HFFc6 (cell line): ENCODE measurements around the gene ADARB1. TPM values are rescaled to one million over a fixed set of nuclear protein-coding genes. Genes with fewer than 3 reads are reported as not detected.

ENCODE experiments used
- DNase-seq: peaks from one replicate; pipeline ENCODE4 v3.0.0-alpha.2; 2018
- H3K27ac Mint-ChIP-seq: 2 replicates; pipeline ENCODE4 v1.8.0; 2020; ENCODE audit warnings: mild to moderate bottlenecking, mixed read lengths
- H3K27me3 Mint-ChIP-seq: 2 replicates; pipeline ENCODE4 v1.8.0; 2021; ENCODE audit warnings: mild to moderate bottlenecking, moderate library complexity, mixed read lengths; ENCODE audit not compliant: insufficient read depth
- H3K36me3 Mint-ChIP-seq: 2 replicates; pipeline ENCODE4 v1.8.0; 2021; ENCODE audit warnings: low read depth, mixed read lengths
- H3K4me1 Mint-ChIP-seq: 2 replicates; pipeline ENCODE4 v1.8.0; 2020; ENCODE audit warnings: low read depth, mixed read lengths
- H3K4me3 Mint-ChIP-seq: 2 replicates; pipeline ENCODE4 v1.8.0; 2020; ENCODE audit warnings: mild to moderate bottlenecking, moderate library complexity, mixed read lengths
- H3K9me3 Mint-ChIP-seq: 2 replicates; pipeline ENCODE4 v1.8.0; 2020; ENCODE audit warnings: mild to moderate bottlenecking, mixed read lengths
- CTCF ChIP-seq: fragments of 200-600 bp; sonication (generic); IDR thresholded peaks from 2 replicates; pipeline ENCODE4 v1.5.0; 2021; ENCODE audit warnings: antibody characterized with exemption, mild to moderate bottlenecking
- total RNA-seq, 6 experiments: library from RNA; stranded (reverse); fragmentation: NEBNext Ultra II Directional; extraction: Animal tissue kit (Norgen Biotek cat#: 25700); gene quantifications; 2 replicates in 1 of 6; 3 replicates in 5 of 6; pipeline ENCODE4 v1.2.3, GENCODE V29; 2021

ADARB1 gene
- total RNA-seq, 6 experiments from 2014 or later: 1.7 to 3.2 (median 2.2) TPM

- Mint-ChIP-seq H3K27me3 (peaks cover 20% of the 10 kb centered on the region), H3K9me3 (no peaks in the 10 kb centered on the region), H3K36me3 (no peaks in the 10 kb centered on the region), H3K4me1 (peaks cover 38% of the 10 kb centered on the region), H3K4me3 (no peak overlapping the region), H3K27ac (no peak overlapping the region)
- no peak for TF ChIP-seq CTCF
- no peak for DNase-seq
Observed at GRCh38 chr21:45151445-45152160, 77.2 kb downstream of the ADARB1 start.

- no peak for DNase-seq
- Mint-ChIP-seq H3K27ac (no peak overlapping the region), H3K36me3 (no peaks in the 10 kb centered on the region), H3K4me3 (no peak overlapping the region), H3K4me1 (peaks cover 38% of the 10 kb centered on the region), H3K27me3 (peaks cover 20% of the 10 kb centered on the region), H3K9me3 (no peaks in the 10 kb centered on the region)
- no peak for TF ChIP-seq CTCF
Observed at GRCh38 chr21:45152265-45152746, 77.9 kb downstream of the ADARB1 start.

- H3K27ac Mint-ChIP-seq: peak overlapping the region; percentile 81; the same call in 1 of the 2 replicates
- TF ChIP-seq CTCF: no peak
- H3K9me3 Mint-ChIP-seq: no peaks in the 10 kb centered on the region
- peaks cover 25% of the 10 kb centered on the region for H3K27me3 Mint-ChIP-seq
- peak; percentile 34 for DNase-seq
- peaks cover 33% of the 10 kb centered on the region for H3K4me1 Mint-ChIP-seq
- no peak overlapping the region for H3K4me3 Mint-ChIP-seq
- no peaks in the 10 kb centered on the region for H3K36me3 Mint-ChIP-seq
Observed at GRCh38 chr21:45153358-45154318, 79.3 kb downstream of the ADARB1 start.

- peak; percentile 48 for DNase-seq
- peaks cover 33% of the 10 kb centered on the region for H3K4me1 Mint-ChIP-seq
- H3K27ac Mint-ChIP-seq: peak overlapping the region; percentile 81; the same call in 1 of the 2 replicates
- peaks cover 30% of the 10 kb centered on the region for H3K27me3 Mint-ChIP-seq
- H3K36me3 Mint-ChIP-seq: no peaks in the 10 kb centered on the region
- no peak overlapping the region; the same call in 1 of the 2 replicates for H3K4me3 Mint-ChIP-seq
- no peaks in the 10 kb centered on the region for H3K9me3 Mint-ChIP-seq
- no peak for TF ChIP-seq CTCF
Observed at GRCh38 chr21:45154511-45155508, 80.4 kb downstream of the ADARB1 start.

- Mint-ChIP-seq H3K4me3 (no peak overlapping the region), H3K9me3 (no peaks in the 10 kb centered on the region), H3K4me1 (peaks cover 31% of the 10 kb centered on the region), H3K27me3 (peaks cover 23% of the 10 kb centered on the region), H3K36me3 (no peaks in the 10 kb centered on the region), H3K27ac (no peak overlapping the region)
- no peak for TF ChIP-seq CTCF
- no peak for DNase-seq
Observed at GRCh38 chr21:45155910-45156309, 81.5 kb downstream of the ADARB1 start.
